WTC11 (cell line): Measurements from ENCODE around the gene FOXD3.

Experiments used
- CREB1 ChIP-seq: sonication (generic); formaldehyde crosslinking; IDR thresholded peaks from 2 replicates; pipeline ENCODE4 v1.8.0; 2023; ENCODE audit warnings: mild to moderate bottlenecking, missing genetic modification reagents
- CTCF ChIP-seq: fragments of 200-600 bp; IDR thresholded peaks from 2 replicates; pipeline ENCODE4 v1.8.0; 2022; ENCODE audit warnings: antibody characterized with exemption
- NR1H2 ChIP-seq: sonication (generic); formaldehyde crosslinking; IDR thresholded peaks from 2 replicates; pipeline ENCODE4 v1.9.0; 2021; ENCODE audit warnings: mild to moderate bottlenecking, moderate library complexity, missing genetic modification reagents
- NR2C2 ChIP-seq: sonication (generic); formaldehyde crosslinking; IDR thresholded peaks from 2 replicates; pipeline ENCODE4 v1.8.0; 2022; ENCODE audit warnings: mild to moderate bottlenecking, missing genetic modification reagents
- NR3C1 ChIP-seq: sonication (generic); formaldehyde crosslinking; conservative IDR thresholded peaks from 2 replicates; pipeline ENCODE4 v1.8.1; 2023; ENCODE audit warnings: low read depth, mild to moderate bottlenecking, missing genetic modification reagents
- ZNF232 ChIP-seq: sonication (generic); formaldehyde crosslinking; IDR thresholded peaks from 2 replicates; pipeline ENCODE4 v1.8.0; 2022; ENCODE audit warnings: mild to moderate bottlenecking, missing genetic modification reagents
- ZNF263 ChIP-seq: sonication (generic); formaldehyde crosslinking; IDR thresholded peaks from 2 replicates; pipeline ENCODE4 v1.8.1; 2022; ENCODE audit warnings: low read depth, mild to moderate bottlenecking, moderate library complexity, missing genetic modification reagents

DNA sequence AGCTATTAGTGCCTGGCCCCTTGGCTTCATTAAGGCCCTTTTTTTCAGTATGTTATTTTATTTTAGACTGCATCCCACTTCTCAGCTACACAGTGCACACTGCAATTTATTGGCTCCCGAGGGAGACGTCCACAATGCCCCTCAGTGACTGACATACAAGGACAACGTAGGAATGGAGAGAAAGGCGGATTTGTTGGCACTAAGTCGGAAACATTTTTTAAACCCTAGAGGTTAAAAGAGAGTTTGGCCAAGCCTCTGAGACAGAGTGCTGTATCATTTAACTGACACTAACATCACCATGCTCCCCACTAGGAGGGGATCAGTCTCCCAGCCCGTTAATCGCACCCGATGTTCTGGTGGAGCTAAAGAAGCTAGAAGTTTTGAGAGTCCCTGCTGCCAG, 45.7 kb upstream of the FOXD3 start:
- TF ChIP-seq CTCF (no peak), NR3C1 (CRISPR knock-in tag) (no peak), ZNF263 (CRISPR knock-in tag) (no peak), NR2C2 (CRISPR knock-in tag) (no peak), ZNF232 (CRISPR knock-in tag) (no peak), CREB1 (CRISPR knock-in tag) (no peak), NR1H2 (no peak)
